Hepatocyte (in vitro differentiated cells): ENCODE measurements around the gene RPGR.

Experiments used
- CTCF ChIP-seq: fragments of 200-600 bp; sonication (generic); IDR thresholded peaks from 2 replicates; pipeline ENCODE4 v1.5.1; 2016; ENCODE audit warnings: antibody characterized with exemption, mild to moderate bottlenecking; ENCODE audit not compliant: poor library complexity
- EZH2phosphoT487 ChIP-seq: fragments of 200-600 bp; sonication (generic); IDR thresholded peaks from one replicate; pipeline ENCODE4 v1.6.1; 2018; ENCODE audit warnings: antibody characterized with exemption, mild to moderate bottlenecking, low read depth, moderate library complexity; ENCODE audit not compliant: unreplicated experiment, severe bottlenecking

GRCh38 chrX:38279188-38279587 lies 48.1 kb downstream of the RPGR start:
- TF ChIP-seq CTCF (no peak), EZH2phosphoT487 (no peak)
